NCI-H1417 (cell line): Measurements from ENCODE around the gene BCL3.
A peak's percentile ranks its signal among the peaks of the same experiment; 100 is the strongest.

Experiments used
- DNase-seq, 3 experiments: peaks; one replicate each; lab custom pipeline; 2025; lab: John Stamatoyannopoulos, UW

The BCL3 gene

DNA sequence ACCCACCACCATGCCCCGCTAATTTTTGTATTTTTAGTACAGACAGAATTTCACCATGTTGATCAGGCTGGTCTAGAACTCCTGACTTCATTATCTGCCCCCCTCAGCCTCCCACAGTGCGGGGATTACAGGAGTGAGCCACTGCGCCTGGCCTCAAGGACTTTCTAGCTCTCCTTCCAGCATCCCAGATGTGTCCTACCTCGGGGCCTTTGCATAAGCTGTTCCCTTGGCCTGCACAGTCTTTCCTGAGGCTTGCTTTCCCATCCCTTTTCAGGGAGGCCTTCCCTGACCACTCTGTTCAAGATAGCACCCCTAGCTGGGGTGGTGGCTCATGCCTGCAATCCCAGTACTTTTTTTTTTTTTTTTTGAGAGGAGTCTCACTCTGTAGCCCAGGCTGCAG lies 46.1 kb downstream of the BCL3 start:
- no peak for DNase-seq

- DNase-seq: no peak
These were observed 47.0 kb downstream of the BCL3 start for GRCh38 chr19:44795398-44795987.

- DNase-seq: peak; percentile 6 to 89 (median 75)
These were observed 48.2 kb downstream of the BCL3 start for GRCh38 chr19:44796701-44797115.

DNA sequence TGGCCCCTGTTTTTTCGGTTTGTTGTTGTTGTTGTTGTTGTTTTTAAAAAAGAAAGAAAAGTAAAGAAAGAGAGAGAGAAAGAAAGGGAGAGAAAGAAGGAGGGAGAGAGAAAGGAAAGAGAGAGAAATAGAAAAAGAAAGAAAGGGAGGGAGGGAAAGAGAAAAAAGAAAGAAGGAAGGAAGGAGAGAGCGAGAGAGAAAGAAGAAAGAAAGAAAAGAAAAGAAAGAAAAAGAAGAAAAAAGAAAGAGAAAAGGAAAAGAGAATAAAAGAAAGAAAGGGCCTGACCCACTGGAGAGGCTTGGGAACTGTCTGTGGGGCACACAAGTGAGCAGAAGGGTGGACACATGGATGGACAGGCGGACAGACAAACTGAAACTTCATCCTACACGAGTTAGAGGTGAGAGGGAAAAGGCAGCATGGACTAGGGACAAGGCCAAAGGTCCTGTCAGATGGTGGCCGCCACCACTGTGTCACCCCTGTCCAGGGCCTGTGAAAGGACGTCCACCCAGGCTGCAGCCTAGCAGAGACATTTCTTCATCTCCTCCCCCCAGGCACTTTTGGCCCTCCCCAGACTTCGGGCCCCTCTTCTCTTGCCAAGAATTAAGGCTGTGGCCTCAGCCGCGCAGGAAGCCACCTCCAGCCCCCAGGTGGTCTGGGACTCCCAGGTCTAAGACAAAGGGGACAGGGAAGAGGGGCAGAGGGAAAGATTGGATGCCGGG lies 51.3 kb downstream of the BCL3 start:
- no peak for DNase-seq

- peak; percentile 47 to 81 (median 70) for DNase-seq
These were observed 52.0 kb downstream of the BCL3 start for GRCh38 chr19:44800461-44800860.

- DNase-seq: peak in 2 of 3 experiments; percentile 25 to 73
These were observed 55.2 kb downstream of the BCL3 start for GRCh38 chr19:44803442-44804428.

GRCh38 chr19:44806291-44806690 lies 57.8 kb downstream of the BCL3 start:
- no peak for DNase-seq

DNA sequence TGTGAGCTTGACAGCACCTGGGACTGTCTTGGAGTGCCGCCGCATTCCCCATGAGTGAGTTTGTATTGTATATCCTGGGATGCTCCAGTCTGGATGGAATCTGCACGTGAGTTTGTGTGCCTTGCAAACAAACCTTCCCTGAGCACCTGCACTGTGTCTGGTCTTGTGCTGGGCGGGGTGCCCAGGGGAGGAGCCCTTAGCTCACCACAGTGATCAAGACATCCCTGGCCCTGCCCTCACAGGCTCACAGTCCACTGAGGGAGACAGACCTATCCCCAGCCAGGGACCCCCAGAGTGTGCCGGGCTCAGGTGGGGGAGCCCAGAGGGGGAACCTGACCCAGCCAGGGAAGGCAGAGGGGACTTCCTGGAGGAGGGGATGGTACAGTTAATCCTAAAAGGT lies 58.7 kb downstream of the BCL3 start:
- DNase-seq: peak in 2 of 3 experiments; percentile 42 to 67

DNA sequence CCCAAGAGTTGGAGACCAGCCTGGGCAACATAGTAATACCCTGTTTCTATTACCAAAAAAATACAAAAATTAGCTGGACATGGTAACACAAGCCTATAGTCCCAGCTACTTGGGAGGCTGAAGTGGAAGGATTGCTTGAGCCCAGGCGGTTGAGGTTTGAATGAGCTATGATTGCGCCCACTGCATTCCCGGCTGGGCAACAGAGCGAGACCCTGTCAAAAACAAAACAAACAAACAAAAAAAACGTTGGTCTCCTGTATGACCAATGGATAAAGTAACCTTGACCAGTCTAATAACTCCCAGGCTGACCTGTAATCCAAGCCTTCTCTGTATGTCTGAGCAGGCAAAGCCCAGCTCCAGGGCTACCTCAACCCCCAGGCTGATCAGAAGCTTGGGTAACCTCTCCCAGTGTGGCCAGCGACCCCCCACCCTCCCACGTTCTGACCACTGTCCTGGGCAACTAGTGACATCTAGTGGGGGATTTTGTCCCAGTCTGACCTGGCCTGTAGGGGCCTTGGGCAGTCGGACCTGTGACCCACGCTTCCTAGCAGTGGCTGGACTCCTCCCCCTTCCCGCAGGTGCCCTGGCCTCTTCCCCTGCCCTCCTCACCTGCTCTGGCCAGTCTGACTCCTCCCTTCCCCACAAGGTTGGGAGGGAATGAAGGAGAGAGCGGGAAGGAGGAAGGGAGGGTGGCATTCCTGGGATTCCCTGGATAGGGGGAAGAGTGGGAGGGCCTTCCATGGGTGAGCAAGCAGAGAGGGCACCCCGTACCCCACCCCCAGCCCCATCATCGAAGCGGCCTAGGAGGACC lies 59.3 kb downstream of the BCL3 start:
- DNase-seq: peak in 2 of 3 experiments; percentile 39 to 61

GRCh38 chr19:44808463-44809371 lies 60.2 kb downstream of the BCL3 start, which contains the start of gene BCAM:
TSS of gene BCAM (plus strand) at chr19:44809103. CDS start at chr19:44809125, 22 bp downstream.
- DNase-seq: peak in 2 of 3 experiments; percentile 53 to 62
